Mesenchymal stem cell (in vitro differentiated cells and primary cell): Measurements from ENCODE around the gene GLT8D1.

Experiments
- DNase-seq: peaks from one replicate; pipeline ENCODE4 v3.0.0-alpha.2; 2013
- H2AFZ ChIP-seq: one replicate; pipeline ENCODE4 v1.6.1; 2013; ENCODE audit warnings: low read depth, mild to moderate bottlenecking, control low read depth, inconsistent platforms, low read length, moderate library complexity
- H2AK5ac ChIP-seq: 2 replicates; pipeline ENCODE4 v1.6.1; 2013; ENCODE audit warnings: low read length, moderate library complexity, mild to moderate bottlenecking, inconsistent platforms; ENCODE audit not compliant: severe bottlenecking
- H2BK120ac ChIP-seq: one replicate; pipeline ENCODE4 v1.6.1; 2013; ENCODE audit warnings: low read depth, mild to moderate bottlenecking, inconsistent platforms, low read length, moderate library complexity
- H2BK12ac ChIP-seq, 2 experiments: one replicate each; pipeline ENCODE4 v1.6.1; 2013; ENCODE audit warnings: inconsistent platforms in 2 of 2, low read length in 2 of 2, mild to moderate bottlenecking in 2 of 2, moderate library complexity in 2 of 2, control low read depth in 1 of 2
- H2BK15ac ChIP-seq: one replicate; pipeline ENCODE4 v1.6.1; 2013; ENCODE audit warnings: mild to moderate bottlenecking, low read depth, inconsistent platforms; ENCODE audit not compliant: poor library complexity, severe bottlenecking
- H2BK5ac ChIP-seq: 2 replicates; pipeline ENCODE4 v1.6.1; 2013; ENCODE audit warnings: low read depth, mild to moderate bottlenecking, low read length, control low read depth, inconsistent platforms; ENCODE audit not compliant: poor library complexity, severe bottlenecking
- H3K14ac ChIP-seq, 2 experiments: one replicate each; pipeline ENCODE4 v1.6.1; 2013; ENCODE audit warnings: inconsistent platforms in 2 of 2, low read length in 2 of 2, control low read depth in 1 of 2, mild to moderate bottlenecking in 1 of 2, moderate library complexity in 1 of 2
- H3K18ac ChIP-seq, 2 experiments: one replicate each; pipeline ENCODE4 v1.6.1; 2013; ENCODE audit warnings: inconsistent platforms in 2 of 2, low read length in 2 of 2, control low read depth in 1 of 2, low read depth in 1 of 2, mild to moderate bottlenecking in 1 of 2
- H3K23ac ChIP-seq, 2 experiments: one replicate each; pipeline ENCODE4 v1.6.1; 2013; ENCODE audit warnings: inconsistent platforms in 2 of 2, low read length in 2 of 2, mild to moderate bottlenecking in 2 of 2, moderate library complexity in 2 of 2, control low read depth in 1 of 2
- H3K27ac ChIP-seq: 2 replicates; pipeline ENCODE4 v1.5.1; 2013; ENCODE audit warnings: mild to moderate bottlenecking, moderate library complexity, low read length, control low read depth, inconsistent platforms; ENCODE audit not compliant: poor library complexity, severe bottlenecking
- H3K27me3 ChIP-seq, 2 experiments: 2 replicates each; pipeline versions ENCODE4 v1.6.1 to v1.7.0; 2013; ENCODE audit warnings: low read length in 2 of 2, mild to moderate bottlenecking in 2 of 2, moderate library complexity in 2 of 2, control low read depth in 1 of 2, inconsistent platforms in 1 of 2; ENCODE audit not compliant: control insufficient read depth in 1 of 2, insufficient read depth in 1 of 2
- H3K36me3 ChIP-seq, 2 experiments: 2 replicates each; pipeline versions ENCODE4 v1.6.1 to v1.7.0; 2013; ENCODE audit warnings: low read length in 2 of 2, control low read depth in 1 of 2, inconsistent platforms in 1 of 2, low read depth in 1 of 2, mild to moderate bottlenecking in 1 of 2; ENCODE audit not compliant: insufficient read depth in 2 of 2, control insufficient read depth in 1 of 2
- H3K4ac ChIP-seq, 2 experiments: one replicate each; pipeline ENCODE4 v1.6.1; 2013; ENCODE audit warnings: inconsistent platforms in 2 of 2, low read length in 2 of 2, mild to moderate bottlenecking in 2 of 2, moderate library complexity in 2 of 2, control low read depth in 1 of 2, low read depth in 1 of 2
- H3K4me1 ChIP-seq: 2 replicates; pipeline ENCODE4 v1.6.1; 2013; ENCODE audit warnings: low read depth, low read length, control low read depth; ENCODE audit not compliant: control insufficient read depth, insufficient read depth
- H3K4me2 ChIP-seq: 2 replicates; pipeline ENCODE4 v1.6.1; 2013; ENCODE audit warnings: low read length, mild to moderate bottlenecking, inconsistent platforms; ENCODE audit not compliant: poor library complexity, severe bottlenecking
- H3K4me3 ChIP-seq, 2 experiments: 2 replicates each; pipeline versions ENCODE4 v1.5.1 to v1.7.0; 2013; ENCODE audit warnings: low read length in 2 of 2, mild to moderate bottlenecking in 2 of 2, control low read depth in 1 of 2, low read depth in 1 of 2; ENCODE audit not compliant: insufficient read depth in 1 of 2
- H3K79me1 ChIP-seq: replicated peaks from 2 replicates; pipeline ENCODE4 v1.6.1; 2013; ENCODE audit warnings: mild to moderate bottlenecking, control low read depth, low read length, inconsistent platforms; ENCODE audit not compliant: poor library complexity, severe bottlenecking
- H3K9ac ChIP-seq: 2 replicates; pipeline ENCODE4 v1.7.0; 2013; ENCODE audit warnings: mild to moderate bottlenecking, low read length, moderate library complexity
- H3K9me3 ChIP-seq: 2 replicates; pipeline ENCODE4 v1.7.0; 2013; ENCODE audit warnings: mild to moderate bottlenecking, low read length; ENCODE audit not compliant: control insufficient read depth
- H4K8ac ChIP-seq: one replicate; pipeline ENCODE4 v1.6.1; 2013; ENCODE audit warnings: inconsistent platforms, mild to moderate bottlenecking, low read length, moderate library complexity
- H4K91ac ChIP-seq: one replicate; pipeline ENCODE4 v1.6.1; 2013; ENCODE audit warnings: mild to moderate bottlenecking, low read length, inconsistent platforms
- WGBS: methylation state at CpG from one replicate; pipeline ENCODE4 v1.1.7; 2013; ENCODE audit warnings: mixed read lengths; 5-methylcytosine and 5-hydroxymethylcytosine counted together

GLT8D1 gene

DNA sequence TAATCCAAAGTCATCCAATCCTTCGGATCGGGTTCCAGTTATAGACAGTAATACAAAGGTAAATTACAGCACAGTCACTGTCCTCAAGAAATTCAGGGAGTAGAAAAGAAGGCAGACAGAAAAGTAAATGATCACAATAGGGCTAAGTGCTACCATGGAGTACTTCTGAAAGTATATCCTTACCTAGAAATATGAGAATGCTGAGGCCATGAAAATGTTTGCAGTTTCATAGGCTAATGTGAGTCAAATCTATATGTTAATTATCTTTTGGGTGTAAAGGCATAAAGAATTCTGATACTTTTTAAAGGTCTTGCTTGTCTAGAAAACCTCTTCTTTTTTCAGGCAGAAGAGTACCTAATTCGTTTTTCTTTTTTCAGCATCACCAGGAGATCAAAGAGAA is 49.7 kb downstream of the GLT8D1 start:
- WGBS, result 92% methylated on average over 3 of the region's 3 CpGs
- H3K4me3 ChIP-seq, result no peak overlapping the region
- no peak overlapping the region for H3K4me2 ChIP-seq
- no peak overlapping the region for H3K4ac ChIP-seq
- no peaks in the 10 kb centered on the region for H3K9me3 ChIP-seq
- H3K18ac ChIP-seq, result no peak overlapping the region
- no peak overlapping the region for H3K27ac ChIP-seq
- no peaks in the 10 kb centered on the region for H3K27me3 ChIP-seq
- no peak for DNase-seq
- H3K9ac ChIP-seq, result no peak overlapping the region
- H2AFZ ChIP-seq, result no peak overlapping the region
- no peak overlapping the region for H2BK12ac ChIP-seq
- no peaks in the 10 kb centered on the region for H3K4me1 ChIP-seq
- no peak overlapping the region for H4K8ac ChIP-seq
- no peak overlapping the region for H2BK5ac ChIP-seq
- no peak overlapping the region for H2AK5ac ChIP-seq
- no peak overlapping the region for H4K91ac ChIP-seq
- H2BK15ac ChIP-seq, result no peak overlapping the region
- no peak overlapping the region for H2BK120ac ChIP-seq
- H3K36me3 ChIP-seq, result peaks cover 35 to 95% of the 10 kb centered on the region in 2 experiments
- no peak overlapping the region for H3K23ac ChIP-seq
- peaks cover 17% of the 10 kb centered on the region for H3K79me1 ChIP-seq
- no peak overlapping the region for H3K14ac ChIP-seq

DNA sequence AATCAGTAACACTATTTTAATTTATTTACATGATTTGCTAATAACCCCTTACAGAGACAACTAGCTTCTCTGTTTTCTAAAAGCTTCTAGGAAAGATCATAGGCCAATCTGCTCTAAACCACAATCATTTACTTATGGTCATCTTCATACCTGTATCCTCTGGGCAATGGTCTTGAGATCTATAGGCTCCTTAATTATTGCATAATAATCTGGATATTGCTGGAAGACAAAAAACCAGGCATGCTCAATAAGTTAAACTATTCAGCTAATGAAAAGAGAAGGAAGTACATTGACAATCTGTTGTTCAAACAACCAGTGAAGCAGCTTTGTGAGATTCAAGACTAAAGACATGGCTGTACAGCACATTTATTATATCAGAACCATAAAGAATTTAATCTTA is 54.0 kb downstream of the GLT8D1 start:
- Histone ChIP-seq H4K91ac (no peak overlapping the region), H3K9ac (no peak overlapping the region), H3K27me3 (no peaks in the 10 kb centered on the region), H3K14ac (no peak overlapping the region), H3K4me2 (no peak overlapping the region), H3K4ac (no peak overlapping the region), H2AFZ (no peak overlapping the region), H3K4me3 (no peak overlapping the region), H2AK5ac (no peak overlapping the region), H3K4me1 (no peaks in the 10 kb centered on the region), H2BK5ac (no peak overlapping the region), H4K8ac (no peak overlapping the region), H3K18ac (no peak overlapping the region), H2BK120ac (no peak overlapping the region), H2BK15ac (no peak overlapping the region), H3K36me3 (peaks cover 29 to 86% of the 10 kb centered on the region in 2 experiments), H2BK12ac (no peak overlapping the region), H3K27ac (no peak overlapping the region), H3K23ac (no peak overlapping the region), H3K9me3 (no peaks in the 10 kb centered on the region), H3K79me1 (peaks cover 17% of the 10 kb centered on the region)
- no peak for DNase-seq

DNA sequence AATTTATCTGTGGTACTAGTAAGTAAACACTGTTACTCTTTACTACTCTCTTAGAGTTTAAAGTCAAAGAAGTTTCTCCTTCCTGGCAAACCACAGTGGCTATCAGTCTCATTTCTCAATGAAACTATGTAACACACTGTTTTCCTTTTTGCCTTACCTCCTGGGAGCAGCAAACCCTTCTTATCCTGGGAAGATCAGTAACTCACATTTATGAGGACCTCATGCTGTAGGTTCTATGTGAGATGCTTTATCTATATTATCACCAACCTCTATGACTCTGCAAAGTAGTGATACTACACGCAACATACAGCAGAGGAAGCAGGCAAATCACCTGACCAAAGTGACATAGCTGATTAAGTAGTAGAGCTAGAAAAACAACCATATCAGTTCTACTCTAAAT is 55.2 kb downstream of the GLT8D1 start:
- Histone ChIP-seq H2BK12ac (no peak overlapping the region), H3K9me3 (no peaks in the 10 kb centered on the region), H3K18ac (no peak overlapping the region), H2AK5ac (no peak overlapping the region), H3K27me3 (no peaks in the 10 kb centered on the region), H3K4me2 (no peak overlapping the region), H3K14ac (no peak overlapping the region), H3K36me3 (peaks cover 26 to 86% of the 10 kb centered on the region in 2 experiments), H3K23ac (no peak overlapping the region), H3K4ac (no peak overlapping the region), H3K4me1 (no peaks in the 10 kb centered on the region), H3K79me1 (peaks cover 15% of the 10 kb centered on the region), H3K4me3 (no peak overlapping the region), H2BK5ac (no peak overlapping the region), H2BK120ac (no peak overlapping the region), H3K27ac (no peak overlapping the region), H2BK15ac (no peak overlapping the region), H4K91ac (no peak overlapping the region), H2AFZ (no peak overlapping the region), H3K9ac (peak overlapping the region; percentile 77), H4K8ac (no peak overlapping the region)
- 95% methylated on average over 1 of the region's 1 CpG for WGBS
- DNase-seq, result no peak

GRCh38 chr3:52649461-52650210 is 56.0 kb downstream of the GLT8D1 start:
- DNase-seq, result no peak
- peaks cover 24 to 86% of the 10 kb centered on the region in 2 experiments for H3K36me3 ChIP-seq
- H3K4me1 ChIP-seq, result no peaks in the 10 kb centered on the region

More at GRCh38 chr3:52649461-52650210, 56.0 kb downstream of the GLT8D1 start:
- Histone ChIP-seq H3K79me1 (peaks cover 14% of the 10 kb centered on the region), H2BK12ac (no peak overlapping the region), H2AFZ (no peak overlapping the region), H2BK120ac (no peak overlapping the region), H2BK15ac (no peak overlapping the region), H3K9ac (peak overlapping the region; percentile 77), H3K23ac (no peak overlapping the region), H3K4me2 (no peak overlapping the region), H4K91ac (no peak overlapping the region), H4K8ac (no peak overlapping the region), H3K14ac (no peak overlapping the region), H3K18ac (no peak overlapping the region), H3K27me3 (no peaks in the 10 kb centered on the region), H2BK5ac (no peak overlapping the region), H3K4me3 (peak overlapping the region in 1 of 2 experiments; percentile 19), H3K9me3 (no peaks in the 10 kb centered on the region), H3K27ac (no peak overlapping the region), H3K4ac (no peak overlapping the region), H2AK5ac (no peak overlapping the region)
- 98% methylated on average over 2 of the region's 5 CpGs for WGBS
